Activated T-cell treated with anti-CD3 and anti-CD28 coated beads, Interleukin-2, amount 50 U/mL, for 4 hours (primary cell): Measurements from ENCODE around the gene WDR59. TPM values are rescaled to one million over a fixed set of nuclear protein-coding genes. Genes with fewer than 3 reads are reported as not detected.
A peak's percentile ranks its signal among the peaks of the same experiment; 100 is the strongest.
"Not testable (repeated sequence)": the region's sequence is repeated elsewhere in the genome, so short reads cannot be mapped to it uniquely, and the experiment has no call there.

Experiments used
- ATAC-seq, 2 donors: fragments of 200-7000 bp; cut with Tn5 transposase; one replicate each; pipeline ENCODE4 v1.10.0; 2021
- DNase-seq: peaks from one replicate; pipeline ENCODE4 v3.0.0-alpha.2; 2020
- H3K27me3 Mint-ChIP-seq: one replicate; pipeline ENCODE4 v1.8.0; 2021; ENCODE audit warnings: low read depth, mixed read lengths
- H3K36me3 Mint-ChIP-seq: one replicate; pipeline ENCODE4 v1.8.0; 2022; ENCODE audit warnings: mixed read lengths; ENCODE audit not compliant: insufficient read depth
- H3K4me1 Mint-ChIP-seq: one replicate; pipeline ENCODE4 v1.8.0; 2021; ENCODE audit warnings: low read depth, mixed read lengths
- H3K4me3 Mint-ChIP-seq: one replicate; pipeline ENCODE4 v1.8.0; 2021; ENCODE audit warnings: mild to moderate bottlenecking, moderate library complexity, mixed read lengths
- H3K9me3 Mint-ChIP-seq: one replicate; pipeline ENCODE4 v1.8.0; 2021; ENCODE audit warnings: mixed read lengths
- total RNA-seq, 3 donors: library from RNA; stranded (reverse); gene quantifications; one replicate each; pipeline ENCODE4 v1.2.1, GENCODE V29; 2021

The WDR59 gene
- total RNA-seq, 3 donors from 2014 or later, result 49.3 to 61.8 (median 58.4) TPM

DNA sequence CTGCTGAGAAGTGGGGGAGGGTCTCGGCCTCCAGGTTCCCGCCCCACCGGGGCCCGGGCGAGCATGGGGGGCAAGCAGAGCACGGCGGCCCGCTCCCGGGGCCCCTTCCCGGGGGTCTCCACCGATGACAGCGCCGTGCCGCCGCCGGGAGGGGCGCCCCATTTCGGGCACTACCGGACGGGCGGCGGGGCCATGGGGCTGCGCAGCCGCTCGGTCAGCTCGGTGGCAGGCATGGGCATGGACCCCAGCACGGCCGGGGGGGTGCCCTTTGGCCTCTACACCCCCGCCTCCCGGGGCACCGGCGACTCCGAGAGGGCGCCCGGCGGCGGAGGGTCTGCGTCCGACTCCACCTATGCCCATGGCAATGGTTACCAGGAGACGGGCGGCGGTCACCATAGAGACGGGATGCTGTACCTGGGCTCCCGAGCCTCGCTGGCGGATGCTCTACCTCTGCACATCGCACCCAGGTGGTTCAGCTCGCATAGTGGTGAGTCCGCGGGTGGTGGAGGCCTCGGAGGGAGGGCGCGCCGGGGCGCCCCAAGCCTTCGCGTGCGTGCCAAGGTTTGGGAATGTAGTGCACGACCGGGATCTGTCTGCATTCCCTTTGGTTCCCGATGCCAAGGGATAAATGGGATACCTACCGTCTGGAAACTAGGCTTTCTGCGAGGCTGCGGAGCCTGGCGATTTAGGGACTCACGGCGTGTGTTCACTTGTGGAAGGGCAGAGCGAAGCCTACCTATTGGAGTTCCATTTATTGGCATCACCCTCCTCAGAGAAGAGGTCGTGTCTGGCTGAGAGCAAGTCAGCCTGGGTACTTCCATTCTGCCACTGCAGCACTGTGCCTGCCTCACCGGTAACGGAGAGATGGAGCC, 14.9 kb upstream of the WDR59 start:
- H3K27me3 Mint-ChIP-seq, result peaks cover 6% of the 10 kb centered on the region
- H3K9me3 Mint-ChIP-seq, result no peaks in the 10 kb centered on the region
- peak; percentile 42 to 45 for ATAC-seq
- peak; percentile 49 for DNase-seq
- H3K4me3 Mint-ChIP-seq, result peak overlapping the region; percentile 87
- H3K4me1 Mint-ChIP-seq, result peaks cover 22% of the 10 kb centered on the region
- H3K36me3 Mint-ChIP-seq, result peaks cover 7% of the 10 kb centered on the region

DNA sequence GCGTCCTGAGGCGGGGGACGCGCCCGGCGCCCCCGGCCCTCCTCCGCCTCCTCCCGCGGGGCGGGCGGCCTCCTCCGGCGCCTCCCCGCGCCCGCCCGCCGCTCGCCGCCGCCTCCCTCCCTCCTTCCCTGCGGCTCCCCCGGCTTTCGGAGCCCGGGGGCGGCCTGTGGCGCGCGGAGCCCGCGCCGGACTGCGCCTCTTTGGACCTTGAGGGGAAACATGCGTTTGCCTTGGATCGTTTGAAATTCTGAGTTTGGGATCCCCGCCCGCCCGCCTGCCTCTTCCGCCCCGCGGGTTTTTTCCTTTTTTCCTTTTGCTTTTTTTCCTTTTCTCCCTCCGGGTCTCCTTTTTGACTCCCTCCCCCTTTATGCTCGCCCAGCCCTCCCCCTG, 14.3 kb upstream of the WDR59 start:
- DNase-seq (peak; percentile 26), ATAC-seq (peak; percentile 58 to 61)
- H3K4me3 Mint-ChIP-seq, result peak overlapping the region; percentile 79
- peaks cover 22% of the 10 kb centered on the region for H3K4me1 Mint-ChIP-seq
- peaks cover 6% of the 10 kb centered on the region for H3K27me3 Mint-ChIP-seq
- H3K9me3 Mint-ChIP-seq, result no peaks in the 10 kb centered on the region
- peaks cover 7% of the 10 kb centered on the region for H3K36me3 Mint-ChIP-seq

DNA sequence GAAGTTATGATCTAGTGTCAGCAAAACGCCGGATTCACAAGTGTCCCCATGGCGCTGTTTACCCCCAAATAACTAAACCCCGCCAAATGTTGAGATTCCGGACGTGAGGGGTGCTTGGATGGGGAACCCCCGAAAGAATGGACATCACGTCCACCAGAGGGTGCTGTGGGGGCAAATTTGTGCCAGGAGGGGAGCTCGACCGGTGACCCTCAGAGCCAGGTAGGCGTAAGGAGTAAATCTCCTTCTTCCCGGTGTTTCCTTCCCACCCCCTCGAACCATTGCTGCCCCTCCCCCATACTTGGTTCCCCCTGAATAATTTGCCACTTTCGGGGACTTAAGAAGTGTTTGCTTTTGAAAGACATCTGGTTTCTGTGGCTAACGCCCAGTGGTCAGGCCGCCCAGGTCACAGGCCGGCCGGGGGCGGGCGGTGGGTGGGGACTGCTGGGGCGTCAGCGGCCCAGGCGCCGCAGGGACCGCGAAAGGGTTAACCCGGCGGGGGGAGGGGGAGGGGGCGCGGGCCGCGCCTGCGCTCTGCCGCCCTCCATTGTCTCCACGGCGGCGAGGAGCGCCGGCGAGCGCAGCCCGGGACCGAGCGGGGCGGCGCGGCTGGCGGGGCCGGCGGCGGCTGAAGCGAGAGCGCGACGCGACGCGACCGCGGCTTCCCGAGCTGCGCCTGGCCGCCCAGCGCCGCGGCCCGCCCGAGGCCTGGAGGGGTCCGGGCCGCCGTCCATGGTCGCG, 13.7 kb upstream of the WDR59 start, which contains the start of gene ZNRF1:
ZNRF1 (plus strand) TSS at position 544 of the 738 bp plus-strand sequence. CDS start 648 bp downstream, outside the sequence.
- DNase-seq (peak; percentile 78), ATAC-seq (peak; percentile 88 to 90)
- peaks cover 22% of the 10 kb centered on the region for H3K4me1 Mint-ChIP-seq
- peak within 1 kb of the TSS; percentile 87 for H3K4me3 Mint-ChIP-seq
- H3K9me3 Mint-ChIP-seq, result no peaks in the 10 kb centered on the region
- peaks cover 7% of the 10 kb centered on the region for H3K36me3 Mint-ChIP-seq
- H3K27me3 Mint-ChIP-seq, result peaks cover 6% of the 10 kb centered on the region

DNA sequence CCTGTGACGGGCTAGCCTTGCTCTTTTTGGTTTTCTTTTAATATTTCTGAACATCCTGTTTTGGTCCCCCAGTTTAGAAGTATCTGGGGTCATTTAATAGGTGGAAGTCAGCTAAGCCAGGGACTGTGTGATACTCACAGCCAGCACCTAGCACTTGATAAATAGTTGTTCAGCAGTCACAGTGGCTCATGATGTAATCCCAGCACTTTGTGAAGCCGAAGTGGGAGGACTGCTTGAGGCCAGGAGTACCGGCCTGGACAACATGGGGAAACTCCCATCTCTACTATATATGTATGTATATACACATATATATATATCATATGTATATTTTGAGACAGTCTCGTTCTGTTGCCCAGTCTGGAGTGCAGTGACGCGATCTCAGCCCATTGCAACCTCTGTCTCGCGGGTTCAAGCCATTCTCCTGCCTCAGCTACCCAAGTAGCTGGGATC, 12.1 kb upstream of the WDR59 start:
- peaks cover under 1% of the 10 kb centered on the region for H3K36me3 Mint-ChIP-seq
- peaks cover 22% of the 10 kb centered on the region for H3K4me1 Mint-ChIP-seq
- no peaks in the 10 kb centered on the region for H3K9me3 Mint-ChIP-seq
- DNase-seq (no peak), ATAC-seq (no peak)
- peaks cover 6% of the 10 kb centered on the region for H3K27me3 Mint-ChIP-seq
- no peak overlapping the region for H3K4me3 Mint-ChIP-seq

DNA sequence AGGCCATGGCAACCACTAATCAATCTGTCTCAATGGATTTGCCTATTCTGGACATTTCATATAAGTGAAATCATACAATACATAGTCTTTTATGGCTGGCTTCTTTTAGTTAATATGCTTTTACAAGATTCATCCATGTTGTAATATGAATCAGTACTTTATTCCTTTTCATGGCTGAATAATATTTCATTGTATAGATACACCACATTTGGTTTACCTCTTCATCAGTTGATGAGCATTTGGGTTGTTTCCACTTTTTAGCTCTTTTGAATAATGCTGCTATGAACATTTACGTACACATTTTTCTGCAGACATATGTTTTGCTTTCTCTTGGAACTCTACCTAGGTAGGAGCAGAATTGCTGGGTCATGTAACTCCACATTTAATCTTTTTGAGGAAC, 11.1 kb upstream of the WDR59 start:
- Mint-ChIP-seq H3K4me3 (no peak overlapping the region), H3K36me3 (no peaks in the 10 kb centered on the region), H3K4me1 (peaks cover 16% of the 10 kb centered on the region), H3K27me3 (peaks cover 6% of the 10 kb centered on the region), H3K9me3 (no peaks in the 10 kb centered on the region)
- DNase-seq (no peak), ATAC-seq (no peak)

DNA sequence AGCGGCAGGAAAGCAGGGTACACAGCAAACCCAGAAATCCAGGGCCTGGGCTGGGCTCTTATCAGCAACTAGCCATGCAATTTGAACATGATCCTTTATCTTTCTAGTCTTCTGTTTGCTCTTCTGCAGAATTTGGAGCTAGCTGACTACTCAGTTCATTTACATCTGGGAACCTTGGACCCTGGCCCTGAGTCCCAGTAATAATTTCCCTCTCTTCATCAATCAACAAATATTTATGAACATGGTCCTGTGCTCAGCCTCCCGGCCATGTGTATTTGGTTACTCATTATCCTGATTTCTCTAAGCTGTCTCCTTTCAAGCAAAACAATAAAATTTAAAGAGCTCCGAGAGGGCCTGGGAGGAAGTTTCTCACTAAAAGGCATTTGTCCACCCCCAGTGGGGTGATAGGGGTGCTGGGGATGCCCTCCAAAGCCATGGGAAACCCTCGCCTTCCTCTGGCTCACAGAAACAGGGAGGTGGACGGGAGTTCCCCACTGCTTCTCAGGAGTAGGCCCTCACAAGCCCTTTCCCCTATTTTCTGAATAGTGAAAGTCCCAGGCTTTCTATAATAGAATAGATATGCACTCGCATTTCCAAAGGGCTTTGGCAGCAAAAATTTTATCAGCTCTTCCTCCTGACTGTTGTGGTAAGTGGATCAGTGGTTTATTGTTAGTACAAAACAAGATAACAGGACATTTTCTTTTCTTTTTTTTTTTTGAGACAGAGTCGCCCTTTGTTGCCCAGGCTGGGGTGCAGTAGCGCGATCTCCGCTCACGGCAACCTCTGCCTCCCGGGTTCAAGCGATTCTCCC, 6.9 kb upstream of the WDR59 start:
- no peaks in the 10 kb centered on the region for H3K27me3 Mint-ChIP-seq

DNA sequence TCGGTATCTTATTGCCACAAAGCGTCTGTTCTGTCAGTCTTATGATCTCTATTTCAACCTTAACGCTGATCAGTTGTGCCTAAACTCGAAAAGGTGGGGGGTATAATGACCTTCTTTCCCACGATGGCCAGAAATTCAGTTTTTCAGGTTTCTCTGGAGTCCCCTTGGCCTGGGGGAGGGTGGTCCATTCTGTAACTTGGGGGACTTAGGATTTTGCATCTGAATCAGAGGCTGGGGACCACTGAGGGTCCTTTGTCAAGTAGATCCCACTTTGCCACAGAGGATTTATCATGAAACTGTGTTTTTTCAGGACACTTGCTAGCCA, 6.3 kb upstream of the WDR59 start:
- Mint-ChIP-seq H3K4me3 (no peak overlapping the region), H3K36me3 (no peaks in the 10 kb centered on the region), H3K27me3 (no peaks in the 10 kb centered on the region), H3K4me1 (no peaks in the 10 kb centered on the region), H3K9me3 (no peaks in the 10 kb centered on the region)
- ATAC-seq, result no peak
- DNase-seq, result no peak

More for the DNA sequence above, 6.9 kb upstream of the WDR59 start:
- Mint-ChIP-seq H3K4me3 (no peak overlapping the region), H3K36me3 (no peaks in the 10 kb centered on the region), H3K4me1 (no peaks in the 10 kb centered on the region), H3K9me3 (no peaks in the 10 kb centered on the region)
- no peak for ATAC-seq
- DNase-seq, result no peak

DNA sequence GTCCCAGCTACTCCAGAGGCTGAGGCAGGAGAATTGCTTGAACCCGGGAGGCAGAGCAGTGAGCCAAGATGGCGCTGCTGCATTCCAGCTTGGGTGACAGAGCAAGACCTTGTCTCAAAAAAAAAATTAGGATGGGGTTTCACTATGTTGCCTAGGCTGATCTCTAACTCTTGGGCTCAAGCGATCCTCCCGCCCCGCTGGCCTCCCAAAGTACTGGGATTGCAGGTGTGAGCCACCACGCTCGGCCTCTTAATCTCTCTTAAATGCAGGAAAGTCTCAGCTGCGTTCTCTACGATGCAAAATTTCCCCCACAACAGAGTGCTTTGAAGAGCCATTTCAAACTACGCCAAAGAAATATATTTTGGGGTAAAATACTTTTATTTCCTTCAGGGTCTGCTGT, 5.9 kb upstream of the WDR59 start:
- no peaks in the 10 kb centered on the region for H3K36me3 Mint-ChIP-seq
- no peak overlapping the region for H3K4me3 Mint-ChIP-seq
- DNase-seq (no peak), ATAC-seq (no peak)
- H3K27me3 Mint-ChIP-seq, result no peaks in the 10 kb centered on the region
- H3K4me1 Mint-ChIP-seq, result no peaks in the 10 kb centered on the region
- no peaks in the 10 kb centered on the region for H3K9me3 Mint-ChIP-seq

DNA sequence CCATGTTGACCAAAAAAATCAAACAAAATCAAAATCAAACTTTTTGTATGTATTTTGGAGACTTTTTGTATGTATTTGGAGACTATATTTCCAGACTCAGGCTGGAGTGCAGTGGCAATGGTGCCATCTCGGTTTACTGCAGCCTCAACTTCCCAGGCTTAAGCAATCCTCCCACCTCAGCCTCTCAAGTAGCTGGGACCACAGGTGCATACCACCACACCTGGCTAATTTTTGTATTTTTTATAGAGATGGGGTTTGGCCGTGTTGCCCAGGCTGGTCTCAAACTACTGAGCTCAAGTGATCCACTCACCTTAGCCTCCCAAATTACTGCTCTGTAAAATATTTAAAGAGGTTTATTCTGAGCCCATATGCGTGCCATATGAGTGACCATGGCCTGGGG, 4.9 kb upstream of the WDR59 start:
- not testable (repeated sequence) for H3K27me3 Mint-ChIP-seq

DNA sequence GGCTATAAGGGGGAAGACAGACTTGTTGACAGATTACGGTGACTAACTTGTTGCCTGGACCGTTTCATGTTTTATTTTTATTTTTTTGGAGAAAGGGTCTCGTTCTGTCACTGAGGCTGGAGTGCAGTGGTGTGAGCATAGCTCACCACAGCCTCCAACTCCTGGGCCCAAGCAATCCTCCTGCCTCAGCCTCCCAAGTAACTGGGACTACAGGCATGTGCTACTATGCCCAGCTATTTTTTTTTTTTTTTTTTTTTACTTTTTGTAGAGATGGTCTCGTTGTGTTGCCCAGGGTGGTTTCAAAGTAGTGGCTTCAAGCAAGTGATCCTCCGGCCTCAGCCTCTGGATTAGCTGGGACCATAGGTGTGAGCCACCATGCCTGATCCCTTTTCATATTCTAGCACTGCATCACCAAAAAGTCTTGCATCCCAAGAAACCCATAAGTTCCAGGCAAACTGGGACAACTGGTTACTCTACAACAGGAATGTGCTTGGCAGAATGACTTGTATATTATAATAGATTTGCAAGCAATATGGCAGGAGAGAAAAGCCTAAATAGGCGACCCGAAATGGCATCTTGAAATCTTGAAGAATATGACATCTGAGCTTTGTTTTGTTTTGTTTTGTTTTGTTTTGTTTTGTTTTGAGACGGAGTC, 2.2 kb upstream of the WDR59 start:
- no peak for DNase-seq
- peaks cover 17% of the 10 kb centered on the region for H3K4me1 Mint-ChIP-seq
- no peak overlapping the region for H3K4me3 Mint-ChIP-seq
- H3K9me3 Mint-ChIP-seq, result no peaks in the 10 kb centered on the region
- no peak for ATAC-seq
- H3K27me3 Mint-ChIP-seq, result no peaks in the 10 kb centered on the region
- H3K36me3 Mint-ChIP-seq, result no peaks in the 10 kb centered on the region

More for the DNA sequence above, 4.9 kb upstream of the WDR59 start:
- H3K4me1 Mint-ChIP-seq, H3K36me3 Mint-ChIP-seq, H3K4me3 Mint-ChIP-seq, DNase-seq, ATAC-seq, H3K9me3 Mint-ChIP-seq: not testable (repeated sequence)

DNA sequence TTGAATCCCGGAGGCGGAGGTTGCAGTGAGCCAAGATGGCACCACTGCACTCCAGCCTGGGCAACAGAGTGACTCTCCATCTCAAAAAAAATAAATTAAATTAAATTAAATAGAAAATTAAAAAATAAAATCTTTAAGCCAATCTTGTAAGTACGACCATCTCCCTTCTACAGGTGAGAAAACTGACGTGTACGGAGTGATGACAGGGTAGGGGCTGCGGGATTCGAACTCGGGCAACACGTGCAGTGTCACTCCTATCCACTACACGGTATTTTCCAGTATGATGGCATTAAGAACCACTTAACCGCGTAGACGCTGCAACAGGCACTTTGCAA, 762 bp downstream of the WDR59 start:
- no peaks in the 10 kb centered on the region for H3K9me3 Mint-ChIP-seq
- H3K4me3 Mint-ChIP-seq, result peak overlapping the region; percentile 88
- H3K27me3 Mint-ChIP-seq, result no peaks in the 10 kb centered on the region
- ATAC-seq (no peak), DNase-seq (no peak)
- H3K36me3 Mint-ChIP-seq, result no peaks in the 10 kb centered on the region
- H3K4me1 Mint-ChIP-seq, result peaks cover 18% of the 10 kb centered on the region

DNA sequence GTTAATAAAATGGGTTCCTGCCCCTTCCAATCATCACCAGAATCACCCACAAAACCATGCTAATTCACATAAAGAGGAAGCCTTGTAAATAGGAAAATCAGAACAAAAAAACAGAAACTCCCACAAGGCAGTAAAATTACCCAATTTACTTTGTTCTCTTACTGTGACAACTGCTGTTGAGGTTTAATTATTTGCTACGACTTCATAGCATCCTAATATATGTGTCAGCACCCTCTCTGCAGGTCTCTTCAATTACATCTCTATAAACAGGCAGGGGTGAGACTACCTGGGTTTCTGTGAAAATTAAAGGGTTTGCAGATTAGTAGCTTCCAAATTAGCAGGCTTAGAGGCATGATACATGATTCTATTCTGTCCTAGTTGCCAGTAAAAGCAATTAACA, 2.7 kb downstream of the WDR59 start:
- no peaks in the 10 kb centered on the region for H3K9me3 Mint-ChIP-seq
- peaks cover 4% of the 10 kb centered on the region for H3K36me3 Mint-ChIP-seq
- H3K4me3 Mint-ChIP-seq, result no peak overlapping the region
- DNase-seq (no peak), ATAC-seq (no peak)
- no peaks in the 10 kb centered on the region for H3K27me3 Mint-ChIP-seq
- H3K4me1 Mint-ChIP-seq, result peaks cover 22% of the 10 kb centered on the region

DNA sequence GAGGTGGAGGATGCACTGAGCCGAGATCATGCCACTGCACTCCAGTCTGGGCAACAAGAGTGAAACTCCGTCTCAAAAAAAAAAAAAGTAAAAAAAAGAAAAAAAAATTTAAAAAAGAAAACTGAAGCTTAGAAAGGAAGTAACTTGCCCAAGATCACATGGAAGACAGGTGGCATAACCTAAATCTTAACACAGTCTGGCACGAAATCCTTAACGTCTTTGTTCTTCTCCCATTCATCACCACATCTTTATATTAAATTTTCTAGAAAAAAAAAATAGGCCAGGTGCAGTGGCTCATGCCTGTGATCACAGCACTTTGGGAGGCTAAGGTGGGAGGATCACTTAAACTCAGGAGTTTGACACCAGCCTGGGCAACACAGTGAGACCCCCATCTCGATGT, 9.3 kb downstream of the WDR59 start:
- H3K4me1 Mint-ChIP-seq, result peaks cover 4% of the 10 kb centered on the region
- DNase-seq (no peak), ATAC-seq (no peak)
- H3K4me3 Mint-ChIP-seq, result no peak overlapping the region
- H3K9me3 Mint-ChIP-seq, result no peaks in the 10 kb centered on the region
- H3K36me3 Mint-ChIP-seq, result peaks cover 6% of the 10 kb centered on the region
- no peaks in the 10 kb centered on the region for H3K27me3 Mint-ChIP-seq

DNA sequence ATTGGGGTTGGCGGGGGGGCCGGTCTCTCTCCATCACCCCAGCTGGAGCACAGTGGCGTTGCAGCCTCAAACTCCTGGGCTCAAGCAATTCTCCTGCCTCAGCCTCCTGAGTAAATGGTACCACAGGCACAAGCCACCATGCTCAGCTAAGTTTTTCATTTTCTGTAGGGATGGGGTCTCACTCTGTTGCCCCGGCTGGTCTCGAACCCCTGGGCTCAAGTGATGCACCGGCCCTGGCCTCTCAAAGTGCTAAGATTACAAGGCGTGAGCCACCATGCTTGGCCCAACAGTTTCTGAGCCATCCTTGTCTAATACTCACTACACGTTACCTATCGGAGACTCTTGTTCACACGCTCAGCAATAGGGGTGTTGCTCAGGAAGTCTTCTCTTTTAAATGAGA, 11.6 kb downstream of the WDR59 start:
- ATAC-seq (no peak), DNase-seq (no peak)
- H3K4me1 Mint-ChIP-seq, result peaks cover 8% of the 10 kb centered on the region
- H3K4me3 Mint-ChIP-seq, result no peak overlapping the region
- H3K36me3 Mint-ChIP-seq, result peaks cover 4% of the 10 kb centered on the region
- no peaks in the 10 kb centered on the region for H3K27me3 Mint-ChIP-seq
- H3K9me3 Mint-ChIP-seq, result no peaks in the 10 kb centered on the region
